ENCODE measurements around the gene PRKAG2. TPM values are rescaled to one million over a fixed set of nuclear protein-coding genes. Genes with fewer than 3 reads are reported as not detected.

The PRKAG2 gene
- polyA plus RNA-seq, 4 donors = 24.9 to 44.4 (median 28.2) TPM

DNA sequence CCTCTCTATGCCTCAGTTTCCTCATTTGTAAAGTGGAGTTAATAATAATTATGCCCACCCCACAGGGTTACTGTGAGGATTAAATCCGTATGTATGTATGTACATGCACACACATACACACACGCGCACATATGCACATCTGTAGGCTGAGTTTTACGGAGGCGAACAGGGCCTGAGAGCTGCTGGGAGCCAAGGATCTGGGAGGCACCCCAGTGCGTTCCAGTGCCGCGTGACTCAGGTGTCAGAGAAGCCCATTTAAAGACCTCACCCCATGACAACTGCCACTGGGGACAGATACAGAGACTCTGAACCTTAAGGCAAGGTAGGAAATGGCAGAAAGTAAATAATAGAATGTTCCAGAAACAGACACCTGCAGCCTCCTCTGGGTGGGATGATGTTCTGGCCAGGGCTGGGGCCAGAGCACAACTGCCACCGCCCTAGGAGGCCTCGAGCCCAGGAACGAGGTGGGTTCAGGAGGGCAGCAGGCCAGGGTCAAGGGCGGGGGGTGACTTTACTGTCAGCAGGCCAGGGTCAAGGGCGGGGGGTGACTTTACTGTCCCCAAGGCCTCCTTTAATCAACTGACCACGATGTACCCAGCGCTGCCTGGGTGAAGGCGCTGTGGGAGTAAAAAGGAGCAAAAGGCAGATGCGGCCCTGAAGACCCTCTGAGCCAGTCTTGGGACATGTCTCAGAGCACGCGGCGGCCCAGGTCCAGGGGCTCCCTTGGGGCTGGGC, 54.9 kb downstream of the PRKAG2 start:
- no peak for DNase-seq (ENCODE audit: low read depth in 4 of 4, low spot score in 2 of 4)

- DNase-seq (ENCODE audit: low read depth in 4 of 4, low spot score in 2 of 4) = no peak
Observed at GRCh38 chr7:151821226-151821625, 55.7 kb downstream of the PRKAG2 start.

DNA sequence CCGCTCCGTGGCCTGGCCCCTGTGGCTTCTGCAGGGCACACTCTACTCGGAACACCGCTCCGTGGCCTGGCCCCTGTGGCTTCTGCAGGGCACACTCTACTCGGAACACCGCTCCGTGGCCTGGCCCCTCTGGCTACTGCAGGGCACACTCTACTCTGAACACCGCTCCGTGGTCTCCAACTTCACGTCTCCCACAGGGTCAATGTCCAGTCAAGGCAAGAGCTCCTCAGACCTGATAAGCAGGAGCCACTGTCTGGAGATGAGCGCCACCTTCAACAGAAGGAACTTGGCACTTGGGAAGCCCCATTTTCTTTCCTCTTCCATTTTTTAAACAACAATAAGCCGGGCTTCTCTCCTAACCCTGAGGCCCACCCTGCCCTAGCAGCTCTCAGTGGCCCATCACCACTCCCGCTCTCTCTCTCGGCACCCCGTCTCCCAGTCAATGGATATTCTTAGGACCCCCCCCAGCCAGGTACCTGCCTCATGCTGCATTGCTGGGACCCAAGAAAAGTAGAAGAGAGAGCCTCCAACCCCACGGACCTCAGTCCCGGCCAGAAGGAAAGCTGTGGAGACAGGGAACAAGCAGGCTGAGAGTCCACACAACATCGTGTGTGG, 56.3 kb downstream of the PRKAG2 start:
- DNase-seq (ENCODE audit: low read depth in 4 of 4, low spot score in 2 of 4) = no peak

GRCh38 chr7:151819866-151820265, 57.0 kb downstream of the PRKAG2 start:
- DNase-seq (ENCODE audit: low read depth in 4 of 4, low spot score in 2 of 4) = no peak

GRCh38 chr7:151818674-151819519, 58.0 kb downstream of the PRKAG2 start:
- DNase-seq (ENCODE audit: low read depth in 4 of 4, low spot score in 2 of 4) = no peak

DNA sequence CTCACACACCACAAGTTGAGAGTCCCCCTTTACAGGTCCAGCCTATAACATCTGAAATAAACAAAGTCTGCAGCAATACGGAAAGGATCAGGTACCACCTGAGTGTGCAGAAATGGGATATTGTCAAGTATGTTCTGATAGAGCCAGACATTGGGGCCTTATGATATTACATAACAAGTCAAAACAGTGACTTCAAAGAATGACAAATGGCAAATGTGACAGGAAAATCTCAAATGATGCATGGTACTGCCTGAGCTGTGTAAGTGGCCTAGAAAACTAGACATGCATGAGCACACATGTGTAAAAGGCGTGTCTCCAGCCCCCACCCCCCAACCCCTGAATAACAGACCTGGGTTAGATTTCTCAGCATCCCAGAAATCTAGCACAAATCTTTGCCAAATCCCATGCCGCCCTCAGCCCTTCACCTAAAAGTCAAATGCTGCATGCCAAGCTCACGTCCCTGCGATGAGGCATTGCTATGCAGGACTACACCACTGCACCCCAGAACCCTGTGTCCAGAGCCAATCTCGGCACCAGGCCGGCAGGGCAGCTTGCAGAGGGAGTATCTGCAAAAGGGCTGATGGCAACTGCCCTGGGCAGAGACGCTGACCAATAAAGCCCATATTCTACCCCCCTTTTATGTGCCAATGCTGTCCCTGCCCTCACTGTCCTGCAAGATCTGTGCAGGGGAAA, 58.8 kb downstream of the PRKAG2 start:
- no peak for DNase-seq (ENCODE audit: low read depth in 4 of 4, low spot score in 2 of 4)

- DNase-seq (ENCODE audit: low read depth in 4 of 4, low spot score in 2 of 4) = no peak
Observed at GRCh38 chr7:151817315-151817690, 59.6 kb downstream of the PRKAG2 start.

DNA sequence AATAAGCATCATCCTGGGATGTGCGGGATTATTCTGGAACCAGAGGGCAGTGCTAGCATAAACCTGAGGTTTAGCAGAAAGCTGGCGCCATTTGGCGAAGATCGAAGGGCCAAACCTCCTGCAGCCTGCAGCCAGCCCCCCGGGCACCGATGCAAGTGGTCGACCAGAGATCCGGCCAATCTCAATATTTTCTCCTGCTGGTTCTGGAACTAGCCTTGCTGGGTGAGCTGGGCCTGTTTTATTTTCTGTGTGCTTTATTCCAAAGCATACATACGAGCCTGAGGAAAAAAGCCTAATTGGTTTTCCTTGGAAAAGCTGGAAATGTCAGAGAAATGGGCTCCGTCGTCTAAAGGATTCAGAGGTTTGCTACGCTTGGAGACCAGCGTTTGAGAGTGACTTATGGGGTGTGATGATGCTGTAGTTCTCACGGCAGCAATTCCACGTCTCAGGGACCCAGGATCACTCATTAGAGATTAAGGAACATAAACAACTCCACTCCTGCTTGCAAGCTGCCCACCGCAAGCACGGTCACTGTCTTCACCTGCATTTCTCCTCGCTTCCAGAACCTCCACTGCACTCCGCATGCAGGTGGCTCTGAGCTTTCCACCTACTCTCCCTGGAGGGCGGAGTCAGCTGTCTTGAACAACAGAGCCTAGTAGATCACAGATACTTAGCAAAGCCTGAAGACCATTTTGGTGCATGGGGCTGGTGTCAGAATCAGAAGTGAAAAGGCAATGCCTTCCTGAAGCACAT, 60.2 kb downstream of the PRKAG2 start:
- no peak for DNase-seq (ENCODE audit: low read depth in 4 of 4, low spot score in 2 of 4)

DNA sequence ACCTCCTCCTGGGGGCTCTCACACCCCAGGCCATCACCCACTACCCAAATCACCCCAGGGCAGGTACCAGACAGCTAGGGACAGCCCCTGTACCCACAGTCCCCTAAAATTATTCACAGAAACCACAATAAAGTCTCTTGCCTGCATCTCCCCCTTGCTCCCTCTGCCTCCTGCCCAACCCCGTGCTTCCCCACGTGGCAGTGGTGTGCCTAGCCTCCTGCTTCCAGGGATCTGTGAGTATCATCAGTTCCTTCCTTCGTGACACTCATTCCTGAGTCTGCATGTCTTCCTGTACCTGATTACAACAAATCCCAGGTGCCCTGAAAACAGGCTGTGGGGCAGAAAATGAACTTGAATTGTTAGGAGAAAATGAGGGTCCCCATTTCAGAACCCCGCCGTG, 61.5 kb downstream of the PRKAG2 start:
- no peak for DNase-seq (ENCODE audit: low read depth in 4 of 4, low spot score in 2 of 4)

- DNase-seq (ENCODE audit: low read depth in 4 of 4, low spot score in 2 of 4) = no peak
Observed at GRCh38 chr7:151814400-151815009, 62.4 kb downstream of the PRKAG2 start.

- DNase-seq (ENCODE audit: low read depth in 4 of 4, low spot score in 2 of 4) = no peak
Observed at GRCh38 chr7:151813997-151814396, 62.9 kb downstream of the PRKAG2 start.

- no peak for DNase-seq (ENCODE audit: low read depth in 4 of 4, low spot score in 2 of 4)
Observed at GRCh38 chr7:151813445-151813844, 63.5 kb downstream of the PRKAG2 start.

- DNase-seq (ENCODE audit: low read depth in 4 of 4, low spot score in 2 of 4) = no peak
Observed at GRCh38 chr7:151812967-151813366, 63.9 kb downstream of the PRKAG2 start.

GRCh38 chr7:151810441-151811232, 66.3 kb downstream of the PRKAG2 start:
- DNase-seq (ENCODE audit: low read depth in 4 of 4, low spot score in 2 of 4) = no peak

DNA sequence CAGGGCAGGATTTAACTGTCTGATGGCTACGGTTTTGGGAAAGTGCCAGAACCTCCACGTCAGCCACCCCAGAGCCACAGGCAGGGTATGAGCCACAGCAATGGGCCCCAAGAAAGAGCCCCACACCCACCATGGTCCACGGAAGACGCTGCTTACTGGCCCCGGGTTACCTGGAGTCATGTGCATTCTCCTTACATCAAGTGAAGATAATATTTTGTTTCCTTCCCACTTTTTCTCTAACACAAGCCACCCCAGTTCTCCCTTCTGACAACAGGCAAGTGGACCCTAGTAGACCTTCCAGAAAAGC, 67.1 kb downstream of the PRKAG2 start:
- no peak for DNase-seq (ENCODE audit: low read depth in 4 of 4, low spot score in 2 of 4)

- no peak for DNase-seq (ENCODE audit: low read depth in 4 of 4, low spot score in 2 of 4)
Observed at GRCh38 chr7:151809146-151809863, 67.6 kb downstream of the PRKAG2 start.

- DNase-seq (ENCODE audit: low read depth in 4 of 4, low spot score in 2 of 4) = no peak
Observed at GRCh38 chr7:151808400-151809145, 68.3 kb downstream of the PRKAG2 start.

- DNase-seq (ENCODE audit: low read depth in 4 of 4, low spot score in 2 of 4) = no peak
Observed at GRCh38 chr7:151807846-151808245, 69.1 kb downstream of the PRKAG2 start.

All from left renal cortex interstitium (tissue), 4 donors.